ENCODE data around the gene SNX33.

- no peak for TF ChIP-seq CTCF (IDR thresholded peaks at IDR 0.05)
- no peak for TF ChIP-seq POLR2A (IDR thresholded peaks at IDR 0.05)
These were observed 36.9 kb downstream of the SNX33 start for GRCh38 chr15:75684648-75685047.
